Osteoblast (primary cell): ENCODE measurements around the gene ING5. TPM values are rescaled to one million over a fixed set of nuclear protein-coding genes. Genes with fewer than 3 reads are reported as not detected.
A peak's percentile ranks its signal among the peaks of the same experiment; 100 is the strongest.

Experiments used
- DNase-seq: peaks from one replicate; pipeline ENCODE4 v3.0.0; 2011; ENCODE audit warnings: low spot score, mixed read lengths; ENCODE audit not compliant: insufficient read length; ENCODE audit errors: missing footprints
- H2AFZ ChIP-seq: 2 replicates; pipeline ENCODE4 v1.6.0; 2011; ENCODE audit warnings: mild to moderate bottlenecking, low read length
- H3K27ac ChIP-seq: 2 replicates; pipeline ENCODE4 v1.5.1; 2011; ENCODE audit warnings: mild to moderate bottlenecking, low read depth, low read length, moderate library complexity
- H3K27me3 ChIP-seq: 2 replicates; pipeline ENCODE4 v1.6.0; 2012; ENCODE audit warnings: mild to moderate bottlenecking, control low read depth, inconsistent platforms, low read length, moderate library complexity; ENCODE audit not compliant: insufficient read depth
- H3K36me3 ChIP-seq: 2 replicates; pipeline ENCODE4 v1.5.1; 2011; ENCODE audit warnings: mild to moderate bottlenecking, low read length, control low read depth, moderate library complexity; ENCODE audit not compliant: insufficient read depth
- H3K4me1 ChIP-seq: 2 replicates; pipeline ENCODE4 v1.5.1; 2011; ENCODE audit warnings: mild to moderate bottlenecking, low read length, control low read depth, moderate library complexity; ENCODE audit not compliant: insufficient read depth
- H3K4me2 ChIP-seq: 2 replicates; pipeline ENCODE4 v1.6.0; 2011; ENCODE audit warnings: mild to moderate bottlenecking, low read length; ENCODE audit not compliant: insufficient read depth
- H3K4me3 ChIP-seq: fragments of 200-600 bp; sonication (generic); 3 replicates; pipeline ENCODE4 v1.5.1; 2012; ENCODE audit warnings: mild to moderate bottlenecking, low read length, inconsistent platforms; ENCODE audit not compliant: insufficient read depth
- H3K79me2 ChIP-seq: 2 replicates; pipeline ENCODE4 v1.6.0; 2012; ENCODE audit warnings: mild to moderate bottlenecking, low read length, control low read depth, inconsistent platforms; ENCODE audit not compliant: insufficient read depth
- H3K9me3 ChIP-seq: 2 replicates; pipeline ENCODE4 v1.5.1; 2011; ENCODE audit warnings: low read depth, low read length, control low read depth
- H4K20me1 ChIP-seq: 2 replicates; pipeline ENCODE4 v1.6.0; 2012; ENCODE audit warnings: mild to moderate bottlenecking, low read length, control low read depth; ENCODE audit not compliant: insufficient read depth
- total RNA-seq: library from RNA; depleted of rRNA; stranded (reverse); fragments of >200 nt; gene quantifications from 2 replicates; pipeline ENCODE4 v1.2.3, GENCODE V29; 2012
- TF ChIP-seq, protein P1 (sequence below): IDR thresholded peaks from 2 replicates; pipeline ENCODE4 v1.5.1; 2011; ENCODE audit warnings: mild to moderate bottlenecking, low read depth, low read length, moderate library complexity; ENCODE audit errors: extremely low read depth

Gene ING5
- total RNA-seq, 1 donor: 16.6 TPM

DNA sequence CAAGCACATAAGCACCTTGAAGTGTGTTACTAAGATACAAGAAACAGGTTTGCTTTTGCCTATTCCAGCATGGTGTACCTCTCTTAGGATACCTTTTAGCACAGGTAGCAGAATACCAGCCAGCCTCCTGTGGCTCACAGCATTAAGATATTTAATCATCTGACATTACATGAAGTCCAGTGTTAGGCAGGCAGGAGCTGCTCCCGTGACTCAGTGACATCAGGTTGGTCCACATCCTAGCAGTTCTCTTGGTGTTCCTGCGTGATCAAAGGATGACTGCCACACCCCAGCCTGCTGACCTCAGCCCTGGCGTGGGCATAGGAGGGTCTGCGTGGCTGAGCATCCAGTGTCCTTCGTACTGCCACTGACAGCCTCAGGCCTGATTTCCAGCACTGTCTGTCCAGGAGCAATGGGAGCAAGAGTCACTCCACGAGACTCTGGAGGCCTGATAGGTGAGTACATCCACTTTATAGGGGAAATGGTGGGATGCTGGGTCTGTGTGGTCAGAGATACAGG lies 11.6 kb upstream of the ING5 start:
- no peak overlapping the region for H3K4me3 ChIP-seq
- TF ChIP-seq, protein P1, sequence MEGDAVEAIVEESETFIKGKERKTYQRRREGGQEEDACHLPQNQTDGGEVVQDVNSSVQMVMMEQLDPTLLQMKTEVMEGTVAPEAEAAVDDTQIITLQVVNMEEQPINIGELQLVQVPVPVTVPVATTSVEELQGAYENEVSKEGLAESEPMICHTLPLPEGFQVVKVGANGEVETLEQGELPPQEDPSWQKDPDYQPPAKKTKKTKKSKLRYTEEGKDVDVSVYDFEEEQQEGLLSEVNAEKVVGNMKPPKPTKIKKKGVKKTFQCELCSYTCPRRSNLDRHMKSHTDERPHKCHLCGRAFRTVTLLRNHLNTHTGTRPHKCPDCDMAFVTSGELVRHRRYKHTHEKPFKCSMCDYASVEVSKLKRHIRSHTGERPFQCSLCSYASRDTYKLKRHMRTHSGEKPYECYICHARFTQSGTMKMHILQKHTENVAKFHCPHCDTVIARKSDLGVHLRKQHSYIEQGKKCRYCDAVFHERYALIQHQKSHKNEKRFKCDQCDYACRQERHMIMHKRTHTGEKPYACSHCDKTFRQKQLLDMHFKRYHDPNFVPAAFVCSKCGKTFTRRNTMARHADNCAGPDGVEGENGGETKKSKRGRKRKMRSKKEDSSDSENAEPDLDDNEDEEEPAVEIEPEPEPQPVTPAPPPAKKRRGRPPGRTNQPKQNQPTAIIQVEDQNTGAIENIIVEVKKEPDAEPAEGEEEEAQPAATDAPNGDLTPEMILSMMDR: no peak
- no peaks in the 10 kb centered on the region for H4K20me1 ChIP-seq
- H3K36me3 ChIP-seq: peaks cover 35% of the 10 kb centered on the region
- no peak overlapping the region for H3K27ac ChIP-seq
- peaks cover 39% of the 10 kb centered on the region for H3K79me2 ChIP-seq
- H3K4me1 ChIP-seq: peaks cover 22% of the 10 kb centered on the region
- H3K27me3 ChIP-seq: no peaks in the 10 kb centered on the region
- no peak overlapping the region for H2AFZ ChIP-seq
- H3K4me2 ChIP-seq: no peak overlapping the region
- H3K9me3 ChIP-seq: no peaks in the 10 kb centered on the region
- no peak for DNase-seq

DNA sequence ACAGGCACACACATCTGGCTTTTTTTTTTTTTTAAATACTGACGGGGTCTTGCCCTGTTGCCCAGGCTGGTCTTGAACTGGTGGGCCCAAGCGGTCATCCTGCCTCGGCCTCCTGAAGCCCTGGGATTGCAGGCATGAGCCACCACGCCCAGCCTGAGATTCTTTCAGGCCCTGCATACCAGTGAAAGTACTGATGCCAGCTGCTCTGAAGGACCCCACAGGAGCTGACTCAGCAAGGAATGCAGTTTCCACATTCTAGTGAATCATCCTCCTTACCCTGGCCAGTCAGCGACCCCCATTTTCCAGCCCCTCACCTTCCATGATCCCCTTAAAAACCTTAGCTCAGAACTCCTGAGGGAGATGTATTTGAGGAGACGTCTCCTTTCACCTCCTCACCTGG lies 9.4 kb upstream of the ING5 start:
- peak; percentile 85 for DNase-seq
- H3K27ac ChIP-seq: peak overlapping the region; percentile 37
- peaks cover 37% of the 10 kb centered on the region for H3K36me3 ChIP-seq
- H3K9me3 ChIP-seq: no peaks in the 10 kb centered on the region
- peaks cover 15% of the 10 kb centered on the region for H3K4me1 ChIP-seq
- peaks cover 20% of the 10 kb centered on the region for H3K79me2 ChIP-seq
- no peaks in the 10 kb centered on the region for H3K27me3 ChIP-seq
- H3K4me3 ChIP-seq: no peak overlapping the region
- H3K4me2 ChIP-seq: no peak overlapping the region
- TF ChIP-seq, protein P1: no peak
- no peaks in the 10 kb centered on the region for H4K20me1 ChIP-seq
- no peak overlapping the region for H2AFZ ChIP-seq

DNA sequence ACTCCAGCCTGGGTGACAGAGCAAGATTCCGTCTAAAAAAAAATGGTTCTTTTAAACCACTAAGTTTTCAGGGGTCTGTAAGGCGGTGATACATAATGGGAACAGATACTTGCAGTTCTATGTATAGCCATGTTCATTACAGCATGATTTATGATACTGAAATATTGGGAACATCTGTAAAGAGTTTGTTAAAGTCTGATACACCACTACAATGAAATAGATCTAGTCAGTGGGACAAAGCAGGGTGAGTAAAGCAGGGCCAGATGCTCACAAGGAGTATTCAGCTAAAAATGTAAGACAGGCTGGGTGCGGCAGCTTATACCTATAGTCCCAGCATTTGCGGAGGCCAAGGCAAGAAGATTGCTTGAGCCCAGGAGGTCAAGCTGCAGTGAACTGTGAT lies 6.2 kb upstream of the ING5 start:
- Histone ChIP-seq H3K79me2 (no peaks in the 10 kb centered on the region), H2AFZ (no peak overlapping the region), H3K4me2 (no peak overlapping the region), H4K20me1 (no peaks in the 10 kb centered on the region), H3K27ac (no peak overlapping the region), H3K9me3 (no peaks in the 10 kb centered on the region), H3K27me3 (no peaks in the 10 kb centered on the region), H3K36me3 (peaks cover 24% of the 10 kb centered on the region), H3K4me1 (peaks cover 6% of the 10 kb centered on the region), H3K4me3 (no peak overlapping the region)
- DNase-seq: peak; percentile 42
- TF ChIP-seq, protein P1: no peak

DNA sequence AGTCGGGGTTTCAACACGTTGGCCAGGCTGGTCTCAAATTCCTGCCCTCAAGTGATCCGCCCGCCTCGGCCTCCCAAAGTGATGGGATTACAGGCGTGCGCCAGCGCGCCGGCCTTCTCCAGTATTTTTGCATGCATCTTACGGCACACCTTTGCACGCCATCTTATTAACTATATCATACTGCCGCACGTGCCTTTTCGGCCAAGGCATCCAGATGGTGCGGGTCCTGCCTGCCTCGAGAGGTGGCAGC lies 765 bp upstream of the ING5 start:
- Histone ChIP-seq H3K36me3 (peaks cover 7% of the 10 kb centered on the region), H3K4me1 (peaks cover 9% of the 10 kb centered on the region), H3K79me2 (peaks cover 19% of the 10 kb centered on the region), H2AFZ (no peak overlapping the region), H3K9me3 (no peaks in the 10 kb centered on the region), H3K4me3 (peak overlapping the region; percentile 94), H3K4me2 (peak overlapping the region; percentile 87), H3K27me3 (no peaks in the 10 kb centered on the region), H3K27ac (peak overlapping the region; percentile 69), H4K20me1 (peaks cover 10% of the 10 kb centered on the region)
- DNase-seq: no peak
- TF ChIP-seq, protein P1: peak; percentile 14
